ENCODE measurements around the gene BET1. TPM values are rescaled to one million over a fixed set of nuclear protein-coding genes. Genes with fewer than 3 reads are reported as not detected.

Gene BET1
- total RNA-seq, 2 donors from 2014 or later: 18.1 to 23.8 TPM

- no peak for ATAC-seq
Measured at GRCh38 chr7:93964262-93964661, 39.9 kb downstream of the BET1 start.

DNA sequence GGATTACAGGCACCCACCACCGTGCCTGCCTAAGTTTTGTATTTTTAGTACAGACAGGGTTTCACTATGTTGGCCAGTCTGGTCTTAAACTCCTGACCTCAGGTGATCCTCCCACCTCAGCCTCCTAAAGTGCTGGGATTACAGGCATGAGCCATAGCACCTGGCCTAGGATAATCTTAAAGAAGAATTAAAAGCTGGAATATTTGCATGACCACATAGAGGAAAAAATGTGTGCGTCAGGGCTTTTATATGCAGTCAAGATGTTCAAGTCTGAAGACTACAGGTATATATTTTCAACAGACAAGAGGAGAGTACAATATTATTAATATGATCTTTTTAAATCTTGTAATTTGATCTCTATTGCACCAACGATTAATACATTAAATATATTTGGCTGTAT, 43.2 kb downstream of the BET1 start:
- no peak overlapping the region for H3K4me3 Mint-ChIP-seq
- H3K4me1 Mint-ChIP-seq (ENCODE audit: low read depth in 2 of 2): no peaks in the 10 kb centered on the region
- H3K36me3 Mint-ChIP-seq: peaks cover 4% of the 10 kb centered on the region
- H3K9me3 Mint-ChIP-seq: no peaks in the 10 kb centered on the region
- H3K27ac Mint-ChIP-seq: no peak overlapping the region
- ATAC-seq: no peak
- peaks cover 0 to 2% of the 10 kb centered on the region in 2 donors for H3K27me3 Mint-ChIP-seq
- no peak for DNase-seq (ENCODE audit: low spot score)

More at GRCh38 chr7:93964262-93964661, 39.9 kb downstream of the BET1 start:
- Mint-ChIP-seq H3K27ac (no peak overlapping the region), H3K36me3 (peaks cover 4% of the 10 kb centered on the region), H3K4me3 (no peak overlapping the region), H3K9me3 (no peaks in the 10 kb centered on the region), H3K4me1 (ENCODE audit: low read depth in 2 of 2) (no peaks in the 10 kb centered on the region), H3K27me3 (no peaks in the 10 kb centered on the region)
- DNase-seq (ENCODE audit: low spot score): no peak

DNA sequence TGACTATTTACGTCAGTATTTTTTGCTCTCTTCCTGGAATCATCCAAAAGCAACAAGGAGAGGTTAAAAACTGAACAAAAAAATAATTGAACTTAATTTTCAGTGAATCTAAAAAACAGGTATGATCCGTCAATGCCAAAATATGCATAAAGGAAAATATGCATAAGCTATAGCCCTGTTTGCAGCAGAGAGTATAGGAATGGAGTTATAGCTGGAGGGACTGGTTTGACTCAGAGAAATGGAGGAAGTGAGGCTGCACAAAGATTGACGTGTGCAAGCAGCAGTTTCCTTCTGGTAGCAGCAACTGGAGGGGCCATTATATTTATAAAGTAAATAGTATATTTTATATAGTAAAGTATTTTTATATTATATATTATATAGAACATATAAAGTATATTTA, 45.5 kb downstream of the BET1 start:
- no peak for ATAC-seq
- H3K36me3 Mint-ChIP-seq: no peaks in the 10 kb centered on the region
- H3K4me3 Mint-ChIP-seq: no peak overlapping the region
- H3K27ac Mint-ChIP-seq: no peak overlapping the region
- peaks cover 0 to 2% of the 10 kb centered on the region in 2 donors for H3K27me3 Mint-ChIP-seq
- no peak for DNase-seq (ENCODE audit: low spot score)
- no peaks in the 10 kb centered on the region for H3K9me3 Mint-ChIP-seq
- H3K4me1 Mint-ChIP-seq (ENCODE audit: low read depth in 2 of 2): no peaks in the 10 kb centered on the region

- no peaks in the 10 kb centered on the region for H3K36me3 Mint-ChIP-seq
- DNase-seq (ENCODE audit: low spot score): no peak
- H3K4me1 Mint-ChIP-seq (ENCODE audit: low read depth in 2 of 2): no peaks in the 10 kb centered on the region
- H3K27ac Mint-ChIP-seq: no peak overlapping the region
- H3K27me3 Mint-ChIP-seq: peaks cover 0 to 2% of the 10 kb centered on the region in 2 donors
- ATAC-seq: no peak
- H3K9me3 Mint-ChIP-seq: no peaks in the 10 kb centered on the region
- no peak overlapping the region for H3K4me3 Mint-ChIP-seq
Measured at GRCh38 chr7:93958216-93958615, 45.9 kb downstream of the BET1 start.

DNA sequence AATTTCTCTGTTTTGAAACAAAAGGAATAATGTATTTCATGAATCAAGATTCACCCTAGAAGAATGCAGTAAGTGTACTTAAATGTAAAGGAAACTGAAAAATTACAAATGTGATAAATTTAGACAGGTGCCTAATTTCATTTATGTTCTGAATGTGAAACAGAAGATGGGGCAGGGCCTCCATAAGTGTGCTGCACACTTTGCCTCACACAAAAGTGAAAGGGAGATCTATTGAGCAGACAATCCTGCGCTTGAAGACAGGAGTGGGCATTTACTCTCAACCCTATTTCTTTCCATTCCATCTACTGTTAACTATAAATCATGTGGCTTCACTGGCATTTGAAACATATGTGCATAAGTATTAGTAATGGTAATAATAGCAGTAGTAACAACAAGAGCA, 46.4 kb downstream of the BET1 start:
- DNase-seq (ENCODE audit: low spot score) (no peak), ATAC-seq (no peak)
- Mint-ChIP-seq H3K4me1 (ENCODE audit: low read depth in 2 of 2) (no peaks in the 10 kb centered on the region), H3K36me3 (no peaks in the 10 kb centered on the region), H3K27ac (no peak overlapping the region), H3K27me3 (peaks cover 0 to 2% of the 10 kb centered on the region in 2 donors), H3K9me3 (no peaks in the 10 kb centered on the region), H3K4me3 (no peak overlapping the region)

DNA sequence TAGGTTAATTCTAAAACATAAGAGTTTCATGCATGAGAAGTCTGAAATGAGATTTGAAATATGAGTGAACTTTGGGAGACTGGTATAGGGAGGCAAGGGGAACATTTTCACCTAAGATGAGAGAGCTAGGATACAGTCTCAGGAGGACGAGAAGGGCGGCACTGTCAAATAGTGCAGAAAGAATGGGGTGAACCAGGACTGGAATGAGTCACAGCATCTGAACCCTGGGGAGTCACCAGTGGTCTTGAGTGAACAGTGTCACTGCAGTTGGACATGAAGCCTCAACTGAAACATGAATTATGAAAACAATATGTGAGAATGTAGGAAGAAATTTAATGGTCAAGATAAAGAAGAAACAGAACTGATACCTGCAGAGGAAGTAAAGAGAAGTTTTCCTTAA, 48.9 kb downstream of the BET1 start:
- H3K4me1 Mint-ChIP-seq (ENCODE audit: low read depth in 2 of 2): no peaks in the 10 kb centered on the region
- peaks cover 0 to 2% of the 10 kb centered on the region in 2 donors for H3K27me3 Mint-ChIP-seq
- no peaks in the 10 kb centered on the region for H3K9me3 Mint-ChIP-seq
- H3K27ac Mint-ChIP-seq: no peak overlapping the region
- ATAC-seq (no peak), DNase-seq (ENCODE audit: low spot score) (no peak)
- H3K36me3 Mint-ChIP-seq: no peaks in the 10 kb centered on the region
- H3K4me3 Mint-ChIP-seq: no peak overlapping the region

GRCh38 chr7:93949423-93949822, 54.7 kb downstream of the BET1 start:
- H3K36me3 Mint-ChIP-seq: no peaks in the 10 kb centered on the region
- H3K4me1 Mint-ChIP-seq (ENCODE audit: low read depth in 2 of 2): no peaks in the 10 kb centered on the region
- no peak for ATAC-seq
- peaks cover 0 to 3% of the 10 kb centered on the region in 2 donors for H3K27me3 Mint-ChIP-seq
- H3K4me3 Mint-ChIP-seq: no peak overlapping the region
- H3K27ac Mint-ChIP-seq: no peak overlapping the region
- no peak for DNase-seq (ENCODE audit: low spot score)
- no peaks in the 10 kb centered on the region for H3K9me3 Mint-ChIP-seq

DNA sequence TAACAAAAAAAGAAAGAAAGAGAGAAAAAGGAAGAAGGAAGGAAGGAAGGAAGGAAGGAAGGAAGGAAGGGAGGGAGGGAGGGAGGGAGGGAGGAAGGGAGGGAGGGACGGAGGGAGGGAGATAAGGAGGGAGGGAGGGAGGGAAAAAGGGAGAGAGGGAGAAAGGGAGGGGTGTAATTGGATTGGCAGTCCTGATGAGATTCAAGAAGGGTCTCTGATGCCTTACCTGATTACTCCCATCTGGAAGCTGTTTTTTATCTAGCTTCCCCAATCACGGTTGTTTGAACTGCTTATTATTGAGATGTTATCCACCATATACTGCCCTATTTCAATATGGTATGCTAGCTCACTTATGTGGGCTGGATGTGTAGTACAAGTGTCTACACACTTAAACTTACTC, 55.3 kb downstream of the BET1 start:
- H3K36me3 Mint-ChIP-seq: no peaks in the 10 kb centered on the region
- H3K27me3 Mint-ChIP-seq: peaks cover 5 to 6% of the 10 kb centered on the region in 2 donors
- no peak overlapping the region for H3K27ac Mint-ChIP-seq
- H3K4me1 Mint-ChIP-seq (ENCODE audit: low read depth in 2 of 2): no peaks in the 10 kb centered on the region
- no peak for DNase-seq (ENCODE audit: low spot score)
- no peaks in the 10 kb centered on the region for H3K9me3 Mint-ChIP-seq
- ATAC-seq: no peak
- no peak overlapping the region for H3K4me3 Mint-ChIP-seq

DNA sequence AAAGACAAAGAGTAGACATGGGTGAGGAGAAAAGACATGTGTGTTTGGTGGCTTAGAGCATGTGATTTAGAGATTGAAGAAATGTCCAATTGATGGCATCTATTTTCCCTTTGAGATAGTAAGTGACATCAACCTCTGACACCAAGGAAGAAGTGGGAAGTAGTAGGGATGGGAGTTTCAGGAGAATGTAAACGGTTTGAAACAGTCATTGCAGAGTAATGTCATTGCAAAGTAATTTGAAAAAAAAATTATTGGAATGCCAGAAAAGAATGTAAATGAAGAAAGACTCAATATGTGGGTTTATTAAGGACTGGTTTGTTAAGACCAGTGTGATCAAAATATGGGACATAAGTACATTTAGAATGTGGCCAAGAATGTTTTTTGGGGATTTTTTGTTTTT, 56.0 kb downstream of the BET1 start:
- Mint-ChIP-seq H3K4me3 (no peak overlapping the region), H3K36me3 (no peaks in the 10 kb centered on the region), H3K27ac (no peak overlapping the region), H3K9me3 (no peaks in the 10 kb centered on the region), H3K4me1 (ENCODE audit: low read depth in 2 of 2) (no peaks in the 10 kb centered on the region), H3K27me3 (peaks cover 7 to 11% of the 10 kb centered on the region in 2 donors)
- no peak for DNase-seq (ENCODE audit: low spot score)
- ATAC-seq: no peak

DNA sequence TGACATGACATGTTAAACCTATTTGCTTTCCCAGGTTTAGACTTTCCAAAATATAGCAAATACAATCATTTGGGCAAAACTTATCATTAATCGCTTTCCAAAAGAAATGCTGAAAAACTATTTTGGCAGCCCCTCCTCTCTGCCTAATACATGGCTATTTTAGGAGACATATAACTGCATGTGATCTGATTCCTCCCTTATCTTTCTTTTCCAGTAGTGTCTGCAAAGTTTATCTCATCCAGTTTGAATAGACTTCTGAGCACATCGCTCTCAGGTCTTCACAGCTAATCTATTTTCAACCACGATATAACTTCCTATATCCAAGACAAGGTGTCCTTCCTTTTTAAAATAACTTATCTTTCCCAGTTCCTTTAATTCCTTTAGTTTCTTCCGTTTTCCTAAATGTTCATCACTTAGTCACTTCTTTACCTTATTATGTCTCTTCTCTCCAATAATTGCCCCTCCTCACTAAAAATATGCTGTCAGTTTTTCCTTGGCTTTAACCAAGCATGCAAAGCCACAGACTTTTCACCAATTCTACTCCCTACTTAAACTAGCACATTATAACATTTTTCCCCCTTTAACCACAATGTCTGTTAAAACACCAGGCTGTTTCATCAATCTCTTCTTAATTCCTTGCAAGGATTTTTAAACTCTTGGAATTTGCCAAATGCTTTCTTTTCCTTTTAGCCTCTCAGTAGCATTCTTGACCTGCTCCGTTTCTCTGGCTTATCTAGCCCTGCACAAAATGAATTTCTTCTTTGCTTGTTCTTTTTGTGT, 58.2 kb downstream of the BET1 start:
- H3K27ac Mint-ChIP-seq: no peak overlapping the region
- H3K9me3 Mint-ChIP-seq: no peaks in the 10 kb centered on the region
- ATAC-seq (no peak), DNase-seq (ENCODE audit: low spot score) (no peak)
- peaks cover 9 to 13% of the 10 kb centered on the region in 2 donors for H3K27me3 Mint-ChIP-seq
- no peaks in the 10 kb centered on the region for H3K36me3 Mint-ChIP-seq
- no peaks in the 10 kb centered on the region for H3K4me1 Mint-ChIP-seq (ENCODE audit: low read depth in 2 of 2)
- no peak overlapping the region for H3K4me3 Mint-ChIP-seq

- Mint-ChIP-seq H3K27me3 (peaks cover 17 to 20% of the 10 kb centered on the region in 2 donors), H3K4me3 (no peak overlapping the region), H3K4me1 (ENCODE audit: low read depth in 2 of 2) (no peaks in the 10 kb centered on the region), H3K27ac (no peak overlapping the region), H3K9me3 (no peaks in the 10 kb centered on the region), H3K36me3 (no peaks in the 10 kb centered on the region)
- DNase-seq (ENCODE audit: low spot score) (no peak), ATAC-seq (no peak)
Measured at GRCh38 chr7:93945083-93945482, 59.1 kb downstream of the BET1 start.

- DNase-seq (ENCODE audit: low spot score): no peak
- Mint-ChIP-seq H3K9me3 (no peaks in the 10 kb centered on the region), H3K36me3 (no peaks in the 10 kb centered on the region), H3K4me1 (ENCODE audit: low read depth in 2 of 2) (no peaks in the 10 kb centered on the region), H3K27ac (no peak overlapping the region), H3K4me3 (no peak overlapping the region), H3K27me3 (peaks cover 21 to 24% of the 10 kb centered on the region in 2 donors)
- ATAC-seq: no peak
Measured at GRCh38 chr7:93944673-93945072, 59.5 kb downstream of the BET1 start.

DNA sequence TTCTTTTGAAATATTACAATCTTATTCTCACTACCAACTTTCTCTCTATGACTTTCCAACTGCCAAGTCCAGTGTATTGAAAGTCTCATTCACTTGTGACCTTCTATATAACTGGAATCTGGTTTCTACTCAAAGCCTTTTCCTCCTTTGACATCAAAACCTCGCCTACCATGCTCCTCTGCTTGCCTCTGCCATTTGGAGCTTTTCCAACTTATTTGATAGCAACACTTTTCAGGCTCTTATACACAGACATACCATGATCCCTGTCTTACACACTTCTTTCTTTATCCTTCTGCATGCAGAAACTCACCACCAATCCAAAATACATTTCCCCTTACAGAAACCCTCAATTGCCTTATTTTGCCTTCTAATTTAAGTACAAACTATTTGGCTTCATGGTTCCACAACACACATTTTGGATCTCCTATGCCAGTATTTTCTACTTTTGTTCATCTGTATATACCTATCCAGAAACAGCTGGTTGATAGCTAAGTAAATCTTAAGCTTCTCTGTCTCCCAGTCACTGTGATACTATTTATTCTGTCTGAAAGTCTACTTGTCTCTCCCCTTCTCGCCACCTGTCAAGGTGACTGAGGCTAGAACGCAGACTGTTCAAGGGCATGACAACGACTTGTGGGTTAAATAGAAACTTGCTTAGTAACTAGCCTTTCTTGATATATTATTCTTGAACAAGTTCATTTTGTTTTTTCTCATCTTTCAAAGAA, 60.2 kb downstream of the BET1 start:
- no peaks in the 10 kb centered on the region for H3K36me3 Mint-ChIP-seq
- no peak for ATAC-seq
- H3K9me3 Mint-ChIP-seq: no peaks in the 10 kb centered on the region
- no peak for DNase-seq (ENCODE audit: low spot score)
- H3K27ac Mint-ChIP-seq: no peak overlapping the region
- peaks cover 24 to 25% of the 10 kb centered on the region in 2 donors for H3K27me3 Mint-ChIP-seq
- H3K4me1 Mint-ChIP-seq (ENCODE audit: low read depth in 2 of 2): no peaks in the 10 kb centered on the region
- H3K4me3 Mint-ChIP-seq: no peak overlapping the region

Data from natural killer cell treated with Interleukin-12 subunit alpha and Interleukin-12 subunit beta and Interleukin-15 and Interleukin-18, amount 100 ng/mL, for 72 hours (primary cell).